Germinal center (tissue), 1 donor: ENCODE data around the gene SLIT3.

Source experiments
- DNase-seq: peaks from one replicate; pipeline ENCODE4 v3.0.0; 2012; ENCODE audit warnings: mixed read lengths, low spot score

The SLIT3 gene

DNA sequence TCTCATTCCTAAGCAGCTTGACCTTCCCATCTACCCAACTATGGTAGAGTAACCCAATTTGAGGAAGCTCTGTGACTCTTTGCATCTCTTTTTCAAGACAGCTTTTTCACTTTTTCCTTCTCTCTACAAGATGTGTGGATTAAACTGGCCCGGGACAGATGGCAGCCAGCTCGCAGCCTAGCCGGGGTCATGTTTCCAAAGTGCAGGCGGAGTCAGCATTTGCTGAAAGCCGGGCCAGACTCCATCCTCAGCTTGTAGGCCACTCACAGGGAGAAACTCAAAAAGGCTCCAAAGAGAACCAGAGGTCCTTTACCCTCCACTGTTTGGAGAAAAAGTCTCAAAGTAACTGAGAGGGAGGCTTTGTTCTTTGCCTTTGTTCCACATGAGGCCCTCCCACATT lies 435.0 kb downstream of the SLIT3 start:
- DNase-seq: no peak

DNA sequence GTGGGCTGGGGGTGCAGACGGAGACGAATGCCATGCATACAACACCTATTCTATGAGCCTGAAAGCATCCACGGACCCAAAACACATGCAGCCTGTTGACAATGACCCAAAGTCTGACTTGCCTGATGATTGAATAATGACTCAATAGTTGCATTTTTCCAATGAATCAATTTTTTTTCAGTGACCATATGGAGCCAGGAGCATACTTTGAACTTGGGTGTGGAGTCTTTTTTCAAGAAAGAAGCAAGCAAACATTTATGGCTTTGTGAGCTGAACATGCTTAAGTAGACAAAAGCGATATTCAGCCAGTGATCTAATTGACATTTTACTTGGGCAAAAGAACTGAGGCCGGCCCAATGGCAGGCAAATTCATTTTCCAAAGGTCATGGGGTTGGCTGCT lies 437.9 kb downstream of the SLIT3 start:
- DNase-seq: no peak

DNA sequence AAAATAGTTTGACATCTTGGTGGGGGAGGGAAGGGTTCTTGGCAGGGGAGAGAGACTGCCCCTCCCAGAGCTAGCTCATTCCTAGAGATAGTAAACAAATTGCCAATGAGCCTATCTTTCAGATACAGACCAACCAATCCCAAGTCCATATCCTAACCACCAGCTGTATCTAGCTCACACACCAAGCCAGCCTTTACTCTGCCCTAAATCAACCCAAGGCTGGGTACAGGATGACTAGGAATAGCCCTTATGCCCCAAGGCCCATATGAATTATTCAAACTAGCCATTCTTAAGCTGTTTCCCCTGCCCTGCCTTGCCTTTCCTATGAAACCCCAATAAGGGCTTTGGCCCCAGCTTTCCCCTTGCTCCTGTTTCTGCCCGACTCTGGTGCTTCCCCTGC lies 440.4 kb downstream of the SLIT3 start:
- no peak for DNase-seq

DNA sequence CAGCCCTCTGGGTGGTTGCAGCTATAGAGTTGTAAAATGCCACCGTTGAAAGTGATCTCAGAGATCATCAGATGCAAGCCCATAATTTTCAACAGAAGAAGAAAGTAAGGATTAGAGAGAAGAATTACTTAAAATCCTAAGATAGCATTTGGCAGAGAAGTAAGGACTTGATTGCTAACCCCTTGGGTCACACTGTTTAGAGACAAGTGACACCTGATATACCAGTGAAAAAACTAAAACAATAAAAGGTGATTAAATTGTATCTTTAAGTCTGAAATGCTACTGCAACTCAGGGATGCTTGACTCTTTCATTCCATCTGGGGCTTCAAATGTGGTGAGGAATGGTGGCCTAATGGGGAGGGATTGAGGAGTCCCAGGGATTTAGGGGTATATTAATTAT lies 440.9 kb downstream of the SLIT3 start:
- DNase-seq: no peak

DNA sequence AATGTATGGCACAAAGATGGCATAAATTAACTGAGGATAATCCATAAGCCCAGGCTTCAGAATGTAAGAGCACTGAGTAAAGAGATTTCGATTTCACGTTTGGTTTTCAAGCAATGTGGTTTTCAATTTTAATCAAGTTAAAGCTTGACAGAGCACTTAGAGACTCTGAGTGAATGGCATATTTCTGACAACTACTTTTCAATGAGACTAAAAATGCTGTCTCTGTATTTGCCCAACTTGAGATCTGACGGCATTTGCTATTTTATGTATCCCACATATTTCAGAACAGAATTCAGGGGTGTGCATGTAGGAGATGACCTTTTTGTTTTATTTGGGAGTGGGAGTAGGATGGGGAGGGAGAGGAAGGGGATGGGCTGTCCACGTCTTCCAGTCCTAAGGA lies 441.5 kb downstream of the SLIT3 start:
- no peak for DNase-seq

DNA sequence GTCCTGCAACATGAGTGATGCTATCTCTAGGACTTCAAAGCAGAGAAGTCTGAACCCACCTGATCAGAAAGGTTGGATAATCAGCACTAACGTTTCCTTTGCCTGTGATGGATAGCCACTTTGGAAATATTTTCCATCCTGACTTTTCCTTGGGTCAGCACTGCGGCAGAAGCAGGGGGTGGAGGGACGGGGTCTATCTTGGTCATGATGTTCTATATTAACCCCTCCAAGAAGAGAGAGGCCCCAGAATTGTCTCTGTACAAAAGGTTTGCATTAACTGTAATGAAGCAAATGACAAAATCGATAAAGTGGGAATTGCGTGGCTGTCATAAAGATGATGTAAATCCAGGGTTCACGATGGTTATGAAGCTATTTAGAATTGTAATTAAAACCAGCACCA lies 441.9 kb downstream of the SLIT3 start:
- no peak for DNase-seq

DNA sequence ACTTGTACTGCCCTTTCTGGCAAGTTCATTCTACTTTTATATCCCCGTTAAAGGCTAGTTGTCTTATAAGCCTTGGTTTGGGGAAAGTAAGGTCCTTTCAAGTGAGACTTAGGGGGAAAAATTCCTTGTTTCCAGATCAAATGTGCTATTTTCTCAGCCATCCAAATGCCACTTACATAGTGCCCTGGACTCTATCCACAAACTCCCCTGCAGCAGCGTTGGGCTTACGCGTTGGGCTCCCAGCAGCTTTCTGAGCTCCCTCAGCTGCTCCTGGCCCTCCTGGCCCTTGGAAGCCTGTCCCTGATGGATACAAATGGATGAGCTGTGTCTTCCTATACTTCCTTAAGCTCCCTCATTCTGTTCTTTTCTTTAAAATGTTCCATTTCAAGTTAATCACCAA lies 442.6 kb downstream of the SLIT3 start:
- DNase-seq: no peak

DNA sequence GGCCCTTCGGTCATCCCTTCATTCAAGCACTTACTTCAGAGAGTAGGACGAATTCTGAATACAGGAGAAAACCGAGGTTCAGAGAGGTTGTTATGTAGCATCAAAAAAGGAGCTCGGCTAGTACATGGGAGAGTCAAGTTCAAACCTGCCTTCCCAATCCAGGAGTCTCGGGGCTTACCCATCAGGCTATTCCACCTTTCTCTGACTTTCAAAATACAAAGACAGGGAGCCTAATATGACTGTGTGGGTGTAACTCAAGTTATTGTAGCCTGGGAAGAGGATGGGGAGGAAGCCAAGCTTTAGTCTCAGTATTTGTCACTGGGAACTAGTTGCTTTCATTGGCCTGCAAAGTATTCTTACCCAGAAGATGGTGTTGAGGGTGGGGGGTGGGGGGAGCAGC lies 447.0 kb downstream of the SLIT3 start:
- DNase-seq: no peak

DNA sequence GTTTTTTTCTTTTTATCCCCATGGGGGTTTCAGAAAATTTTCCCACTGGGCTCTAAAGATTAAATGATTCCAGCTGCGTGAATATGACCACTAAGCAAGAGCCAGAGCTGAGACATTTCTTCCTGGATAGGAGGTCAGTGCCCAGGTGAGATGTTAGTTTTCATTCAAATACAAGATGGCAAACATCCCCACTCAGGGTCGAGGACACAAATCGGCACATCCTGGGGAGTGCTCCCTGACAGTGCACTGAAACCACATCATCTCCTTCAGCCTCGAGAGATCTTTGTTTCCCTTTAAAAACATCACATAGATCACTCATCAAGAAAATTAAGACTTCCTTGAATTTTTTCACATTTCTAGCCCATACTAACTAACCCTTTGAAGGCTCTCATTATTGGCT lies 448.6 kb downstream of the SLIT3 start:
- DNase-seq: no peak

DNA sequence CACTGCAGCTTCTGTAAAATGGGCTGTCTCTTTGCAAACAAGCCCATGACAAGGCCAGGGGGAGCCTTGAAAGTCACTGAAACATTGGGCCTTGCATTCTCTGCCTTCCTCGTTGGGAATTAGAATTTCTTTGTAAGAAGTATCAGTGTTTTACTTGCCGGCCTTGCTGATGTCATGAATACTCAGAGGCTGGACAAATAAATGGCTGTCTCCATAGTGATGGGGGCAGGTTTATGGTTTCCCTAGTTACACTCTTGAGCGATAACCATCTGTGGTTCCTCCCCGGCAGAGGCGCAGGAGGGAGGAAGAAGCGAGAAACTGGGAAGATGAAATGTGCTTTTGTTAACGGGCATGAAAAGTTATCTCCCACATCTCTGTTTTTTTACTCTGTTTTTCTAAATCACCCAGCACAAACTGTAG lies 449.0 kb downstream of the SLIT3 start:
- no peak for DNase-seq

DNA sequence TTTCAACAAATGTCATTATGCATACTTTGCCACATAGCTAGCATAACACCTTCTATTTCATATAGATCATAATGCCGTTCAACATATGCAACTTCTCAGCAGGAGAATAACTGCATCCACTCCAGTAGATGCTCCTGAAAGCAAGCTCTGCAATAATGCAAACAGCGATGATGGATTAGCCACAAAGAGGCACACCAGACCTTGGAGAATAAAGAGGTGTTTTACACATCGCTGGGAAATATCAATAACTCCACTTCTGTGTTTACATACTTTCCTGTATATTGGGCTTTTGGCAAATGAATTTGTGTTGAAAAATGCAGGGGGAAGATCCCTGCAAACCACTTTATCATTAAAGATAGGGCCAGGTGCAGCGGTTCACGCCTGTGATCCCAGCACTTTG lies 450.3 kb downstream of the SLIT3 start:
- DNase-seq: no peak

DNA sequence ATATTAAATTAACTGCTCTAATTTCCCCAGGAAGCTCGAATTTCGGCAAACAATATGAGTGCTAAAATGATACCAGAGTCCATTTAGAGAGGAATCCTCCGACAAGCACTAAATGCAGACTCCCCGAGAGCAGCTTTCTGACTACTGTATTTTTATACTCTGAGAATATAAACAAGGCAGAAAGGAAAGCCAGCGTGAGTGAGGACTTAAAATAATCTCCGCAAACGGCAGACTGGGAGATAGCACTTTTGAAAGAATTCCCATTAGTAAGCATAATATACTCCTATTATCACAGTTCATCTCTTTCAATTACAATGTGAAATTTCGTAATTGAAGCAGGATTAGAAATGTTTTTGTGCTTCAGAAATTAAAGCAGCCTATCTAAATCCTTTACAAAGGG lies 452.4 kb downstream of the SLIT3 start:
- no peak for DNase-seq

DNA sequence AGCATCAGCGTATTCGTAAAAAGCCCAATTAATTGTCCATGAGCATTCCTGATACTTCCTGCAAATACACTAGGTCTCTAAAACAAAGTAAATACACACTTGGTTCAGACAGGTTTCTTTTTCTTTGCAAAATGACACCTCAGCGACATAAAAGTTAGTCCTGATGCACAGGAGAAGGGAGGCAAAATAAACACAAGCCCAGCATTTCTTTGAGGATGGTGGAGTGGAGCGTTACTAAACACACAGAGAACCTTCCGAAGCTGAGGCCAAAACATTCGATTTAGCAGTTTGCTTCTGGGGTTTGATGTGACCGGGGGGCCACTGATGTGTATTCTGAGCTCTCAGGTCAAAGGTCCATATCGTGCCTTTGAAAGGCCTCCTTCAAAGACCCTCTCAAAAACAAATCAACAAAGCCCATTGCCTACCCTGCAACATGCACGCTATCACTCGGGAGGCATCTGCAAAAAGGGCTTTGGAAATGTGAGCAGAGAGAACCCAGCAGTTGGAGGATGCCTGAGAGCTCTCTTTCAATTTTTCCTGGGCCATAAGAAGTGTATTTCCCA lies 453.3 kb downstream of the SLIT3 start:
- no peak for DNase-seq

DNA sequence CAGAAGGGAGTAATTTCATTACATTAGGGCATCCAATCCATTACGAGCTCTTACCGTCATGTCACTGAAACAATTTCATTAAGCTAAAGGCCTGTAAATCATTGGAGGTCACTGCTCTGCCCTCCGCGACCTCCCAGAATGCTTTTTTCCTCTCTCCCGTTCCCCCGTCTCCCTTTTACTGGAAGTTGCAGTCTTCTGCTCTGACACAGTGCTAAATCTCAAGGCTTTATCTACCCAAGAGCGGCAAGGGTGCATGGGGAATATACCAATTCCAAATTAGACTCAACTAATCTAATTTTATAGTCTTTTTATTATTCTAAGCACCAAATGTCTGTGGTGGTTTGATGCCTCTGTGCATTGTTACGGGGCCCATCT lies 456.0 kb downstream of the SLIT3 start:
- DNase-seq: no peak

DNA sequence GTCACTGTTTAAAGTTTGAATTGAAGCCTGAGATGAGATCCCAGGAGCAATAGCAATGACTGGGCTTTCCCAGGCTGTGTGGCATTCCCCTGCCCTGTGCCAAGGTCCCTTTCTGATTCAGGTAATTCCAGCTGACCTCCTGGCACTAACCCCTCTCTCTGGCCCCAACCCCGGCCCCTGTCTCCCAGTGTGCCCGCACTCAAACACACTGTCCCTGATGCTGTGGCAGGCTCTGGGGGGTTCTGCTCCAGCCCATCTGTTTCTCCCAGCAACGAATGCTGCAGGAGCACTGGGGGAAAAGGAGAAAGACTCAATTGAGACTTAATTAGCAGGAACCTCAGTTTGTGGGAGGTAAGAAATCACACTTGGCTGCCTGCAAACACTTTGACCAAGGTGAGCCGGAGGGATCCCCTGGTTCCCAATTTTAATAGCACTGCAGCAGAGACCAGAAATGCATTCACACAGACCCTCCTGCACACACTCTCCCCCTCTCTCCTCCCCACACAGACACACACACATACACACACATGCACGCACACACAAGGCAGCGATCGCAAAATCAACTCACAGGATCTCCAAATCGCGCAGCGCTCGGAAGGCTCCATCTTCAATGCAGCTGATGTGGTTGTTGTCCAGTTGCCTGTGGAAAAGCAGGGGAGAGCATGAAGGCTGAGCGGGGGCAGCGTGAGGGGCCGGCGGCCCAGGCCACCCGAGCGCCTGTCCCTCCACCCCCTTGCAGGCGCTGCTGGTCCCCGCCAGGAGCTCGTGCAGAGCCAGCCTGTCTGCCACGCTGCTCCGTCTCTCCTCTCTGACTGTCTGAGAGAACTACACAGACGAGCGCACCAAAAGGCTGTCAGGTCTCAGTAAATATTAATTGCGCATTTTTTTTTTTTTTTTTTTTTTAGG lies 456.7 kb downstream of the SLIT3 start:
- DNase-seq: no peak

DNA sequence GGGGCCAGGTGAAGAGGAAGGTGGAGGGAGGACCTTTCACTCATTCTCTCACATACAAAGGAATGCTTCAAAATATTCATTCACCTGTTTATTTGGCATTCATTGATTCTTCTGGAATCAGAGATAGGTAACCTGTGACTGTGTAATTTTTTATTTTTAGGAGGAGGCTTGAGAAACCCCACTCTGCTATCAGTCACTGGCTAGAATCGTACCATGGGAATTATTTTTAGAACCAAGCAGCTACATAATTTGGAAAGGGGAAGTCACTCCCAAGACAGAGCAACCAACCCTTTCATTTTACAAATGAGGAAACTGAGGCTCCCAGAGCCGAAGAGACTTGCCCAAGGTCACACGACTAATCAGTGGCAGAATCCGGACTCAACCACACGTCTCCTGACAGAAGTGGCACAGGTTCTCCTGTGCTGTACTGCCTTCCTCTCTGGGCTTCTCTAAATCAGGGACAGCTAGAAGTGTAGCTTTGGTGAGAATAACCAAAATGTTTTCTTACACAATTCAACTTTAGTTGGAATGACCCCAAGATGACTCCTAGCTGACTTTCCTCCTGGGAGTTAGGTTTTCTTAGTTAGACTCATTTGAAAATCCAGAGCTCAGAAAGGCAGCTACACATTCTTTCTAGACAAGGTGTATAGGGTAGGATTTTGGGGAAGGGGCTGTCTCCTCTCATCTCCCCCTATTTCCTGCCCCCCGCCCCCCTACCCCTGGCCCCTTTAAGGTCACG lies 457.5 kb downstream of the SLIT3 start:
- DNase-seq: no peak

DNA sequence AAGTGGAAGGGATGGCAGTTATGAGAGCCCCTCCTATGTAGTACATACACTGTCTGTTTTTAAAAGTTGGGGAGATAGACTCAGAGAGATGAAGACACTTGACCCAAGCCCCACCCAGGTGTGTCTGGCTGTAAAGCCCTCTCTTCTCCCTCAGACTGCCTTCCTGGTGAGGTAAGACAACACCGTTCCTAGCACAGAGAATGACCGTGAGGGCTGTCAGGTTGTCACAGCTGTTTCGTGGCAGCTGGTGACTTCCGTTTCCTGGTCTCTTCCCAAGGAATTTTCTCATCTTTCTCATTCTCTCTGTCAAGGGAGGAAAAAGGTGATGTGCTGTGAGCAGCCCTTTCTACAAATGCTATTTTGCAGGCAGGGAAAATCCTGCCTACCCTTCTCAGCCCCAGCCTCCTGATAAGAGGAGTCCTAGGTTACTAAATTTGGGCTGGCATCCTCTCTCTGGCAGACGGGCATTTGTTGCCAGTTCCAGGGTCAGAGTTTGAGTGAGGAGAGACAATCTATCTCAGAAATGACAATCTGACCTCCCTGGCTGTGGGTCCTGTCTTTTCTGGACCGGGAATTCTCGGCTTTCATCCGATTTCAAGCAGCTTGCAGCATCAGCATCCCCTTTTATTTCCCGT lies 458.3 kb downstream of the SLIT3 start:
- no peak for DNase-seq

DNA sequence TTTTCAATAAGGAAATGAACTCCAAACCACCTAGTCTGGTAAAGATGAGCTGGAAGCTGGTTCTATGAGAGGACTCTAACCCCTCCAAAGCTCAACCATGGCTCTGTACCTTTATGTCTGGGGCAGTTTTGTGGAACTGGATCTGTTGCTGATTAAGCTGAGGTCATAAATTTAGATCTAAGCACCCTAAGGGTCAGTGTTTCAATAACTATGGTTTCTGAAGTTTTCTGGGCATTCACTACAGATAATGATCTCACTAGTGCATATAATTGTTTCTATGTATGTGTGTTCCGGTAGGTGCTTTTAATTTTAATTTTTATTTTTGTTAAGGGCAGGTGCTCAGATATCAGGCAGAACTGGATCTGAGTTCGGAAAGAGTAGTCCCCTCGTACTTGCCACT lies 463.1 kb downstream of the SLIT3 start:
- no peak for DNase-seq

DNA sequence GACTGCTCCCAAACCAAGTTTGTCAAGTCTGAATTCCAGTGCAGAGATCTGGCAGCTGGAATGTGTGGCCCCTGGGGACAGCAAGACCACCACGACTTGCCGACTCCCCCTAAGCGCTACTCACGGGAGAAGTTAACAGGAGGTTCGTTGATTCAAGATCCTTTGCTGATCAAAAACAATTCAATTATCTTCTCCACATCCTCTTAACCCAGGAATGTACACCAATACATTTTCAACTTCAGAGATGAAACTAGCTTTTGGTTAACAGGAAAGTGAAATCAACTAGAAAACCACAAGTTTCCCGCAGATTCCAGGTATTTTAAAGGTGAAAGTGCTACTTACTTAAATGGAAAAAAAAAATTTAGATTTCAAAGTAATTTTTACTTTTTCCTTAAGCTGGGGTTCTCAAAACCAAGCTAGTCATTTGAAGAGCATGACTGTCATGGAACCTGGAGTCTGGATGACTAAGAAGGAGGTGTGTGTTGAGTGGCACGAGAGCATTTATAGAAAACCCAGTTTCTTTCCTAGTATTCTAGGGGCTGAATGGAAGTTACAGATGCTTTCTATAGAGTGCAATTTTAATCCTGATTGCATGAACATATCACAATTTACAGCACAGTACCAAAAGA lies 464.2 kb downstream of the SLIT3 start:
- DNase-seq: no peak

DNA sequence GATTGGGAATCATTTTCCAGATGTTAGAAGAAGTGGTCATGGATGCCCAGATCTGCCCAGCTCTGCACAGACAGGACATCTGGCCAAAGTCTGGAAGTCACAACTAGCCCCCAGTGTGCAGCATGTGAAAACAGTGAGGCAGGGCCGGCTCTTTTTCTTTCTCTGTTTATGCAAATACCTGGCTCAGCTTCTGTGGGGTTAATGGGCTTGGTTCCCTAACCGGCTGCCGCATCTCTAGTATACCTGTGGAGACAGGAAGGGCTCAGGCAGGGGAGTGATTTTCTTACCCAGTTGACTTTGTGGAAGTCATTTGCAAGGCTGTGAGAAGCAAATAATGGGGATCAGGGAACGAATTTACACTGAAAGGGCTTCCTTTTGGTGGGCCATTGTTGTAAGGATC lies 467.0 kb downstream of the SLIT3 start:
- DNase-seq: no peak

DNA sequence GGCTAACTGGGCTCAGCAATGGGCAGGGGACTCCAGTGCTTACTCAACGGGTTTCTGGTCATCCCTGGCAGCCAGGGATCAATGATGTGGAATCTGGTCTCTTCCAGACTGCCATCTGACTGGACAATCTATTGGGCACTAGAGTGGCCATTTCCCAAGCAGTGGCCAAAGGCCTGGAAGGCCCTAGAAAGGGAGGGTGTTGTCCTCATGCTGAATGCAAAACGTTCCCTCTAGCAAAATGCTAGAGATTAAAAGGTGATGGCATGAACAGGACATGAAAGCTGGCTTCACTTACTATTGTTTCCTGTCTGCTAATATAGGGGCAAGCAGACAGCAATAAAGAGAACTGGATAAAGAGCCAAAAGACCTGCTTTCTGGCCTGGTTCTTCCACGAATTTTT lies 467.6 kb downstream of the SLIT3 start:
- no peak for DNase-seq

DNA sequence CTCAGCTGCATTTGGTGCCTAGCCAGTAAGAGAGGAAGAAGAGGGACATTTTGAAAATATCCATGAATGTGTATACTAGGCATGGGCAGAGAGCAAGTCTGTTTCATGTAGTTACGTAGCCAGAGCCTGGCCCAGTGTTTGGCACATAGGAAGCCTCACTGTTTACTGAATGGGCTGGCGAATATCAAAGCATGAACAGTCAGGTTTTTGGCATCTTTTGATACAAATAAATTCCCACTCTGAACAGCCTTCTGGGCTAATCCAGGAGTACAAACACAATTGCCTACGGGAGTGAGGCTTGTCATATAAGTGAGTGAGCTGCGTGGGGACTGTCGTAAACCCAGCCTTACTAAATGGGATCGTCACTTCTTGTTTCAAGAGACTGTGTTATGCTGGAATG lies 468.6 kb downstream of the SLIT3 start:
- DNase-seq: no peak
